IMR-90 (cell line): Measurements from ENCODE around the gene LUC7L. TPM values are rescaled to one million over a fixed set of nuclear protein-coding genes. Genes with fewer than 3 reads are reported as not detected.

Source experiments
- ATAC-seq: fragments of 200-7000 bp; cut with Tn5 transposase; 2 replicates; pipeline ENCODE4 v1.9.1; 2020; ENCODE audit warnings: low read depth, mild to moderate bottlenecking, moderate library complexity
- BruUV-seq: library from RNA; stranded (reverse); fragments of 400-500 nt; replicated peaks from 2 replicates; lab custom pipeline; 2021; lab: Mats Ljungman, UMichigan
- CTCF ChIA-PET: fragments of 300-600 bp; formaldehyde crosslinking; extraction: SDS; loops from one replicate; lab custom pipeline; 2021; ENCODE audit warnings: antibody characterized with exemption; lab: Yijun Ruan, JAX
- POLR2A ChIA-PET: fragments of 300-600 bp; sonication (Branson Sonifier 250); formaldehyde crosslinking; loops from one replicate; lab custom pipeline; 2022; ENCODE audit warnings: antibody characterized with exemption; ENCODE audit not compliant: unreplicated experiment; lab: Charles Lee
- DNase-seq: peaks from one replicate; pipeline ENCODE4 v3.0.0; 2013
- H2AFZ ChIP-seq: replicated peaks from 2 replicates; pipeline ENCODE3; 2013; ENCODE audit warnings: low read length, mild to moderate bottlenecking; ENCODE audit not compliant: poor library complexity
- H2AK5ac ChIP-seq: 2 replicates; pipeline ENCODE4 v1.6.1; 2013; ENCODE audit warnings: low read depth, low read length, inconsistent platforms
- H2AK9ac ChIP-seq: replicated peaks from 2 replicates; pipeline ENCODE3; 2013; ENCODE audit warnings: mild to moderate bottlenecking, low read depth, low read length, moderate library complexity; ENCODE audit not compliant: poor library complexity
- H2BK120ac ChIP-seq: 2 replicates; pipeline ENCODE4 v1.6.1; 2013; ENCODE audit warnings: low read depth, low read length, inconsistent platforms
- H2BK15ac ChIP-seq: 3 replicates; pipeline ENCODE4 v1.6.1; 2013; ENCODE audit warnings: low read depth, low read length, inconsistent platforms
- H2BK20ac ChIP-seq: 2 replicates; pipeline ENCODE4 v1.6.1; 2013; ENCODE audit warnings: low read depth, mild to moderate bottlenecking, inconsistent platforms, low read length, moderate library complexity
- H2BK5ac ChIP-seq: 2 replicates; pipeline ENCODE4 v1.6.1; 2013; ENCODE audit warnings: mild to moderate bottlenecking, low read depth, low read length, inconsistent platforms; ENCODE audit not compliant: poor library complexity, severe bottlenecking
- H3K14ac ChIP-seq: replicated peaks from 2 replicates; pipeline ENCODE4 v1.6.1; 2013; ENCODE audit warnings: low read depth, low read length, inconsistent platforms
- H3K18ac ChIP-seq: 2 replicates; pipeline ENCODE4 v1.6.1; 2013; ENCODE audit warnings: low read depth, low read length, control low read depth
- H3K23ac ChIP-seq: 2 replicates; pipeline ENCODE4 v1.6.1; 2013; ENCODE audit warnings: low read depth, low read length, inconsistent platforms
- H3K27ac ChIP-seq: 2 replicates; pipeline ENCODE4 v1.5.1; 2013; ENCODE audit warnings: mild to moderate bottlenecking, control low read depth, low read length; ENCODE audit not compliant: insufficient read depth
- H3K27me3 ChIP-seq: 2 replicates; pipeline ENCODE4 v1.6.1; 2013; ENCODE audit warnings: low read length; ENCODE audit not compliant: control insufficient read depth, insufficient read depth
- H3K36me3 ChIP-seq: 2 replicates; pipeline ENCODE4 v1.6.1; 2013; ENCODE audit warnings: low read length, mixed read lengths; ENCODE audit not compliant: control insufficient read depth, insufficient read depth
- H3K4ac ChIP-seq: 2 replicates; pipeline ENCODE4 v1.6.1; 2013; ENCODE audit warnings: low read depth, low read length, inconsistent platforms
- H3K4me1 ChIP-seq: 2 replicates; pipeline ENCODE4 v1.6.1; 2013; ENCODE audit warnings: low read length, mixed read lengths; ENCODE audit not compliant: control insufficient read depth, insufficient read depth
- H3K4me2 ChIP-seq: 2 replicates; pipeline ENCODE4 v1.6.1; 2013; ENCODE audit warnings: low read depth, mild to moderate bottlenecking, control low read depth, low read length, moderate library complexity
- H3K4me3 ChIP-seq: 2 replicates; pipeline ENCODE4 v1.5.1; 2013; ENCODE audit warnings: low read depth, mild to moderate bottlenecking, control low read depth, low read length, moderate library complexity; ENCODE audit not compliant: insufficient read depth
- H3K56ac ChIP-seq: 2 replicates; pipeline ENCODE4 v1.6.1; 2013; ENCODE audit warnings: low read length, inconsistent platforms; ENCODE audit not compliant: insufficient read depth; ENCODE audit errors: extremely low read depth
- H3K79me1 ChIP-seq, 2 experiments: 2 replicates each; pipeline ENCODE4 v1.6.1; 2013; ENCODE audit warnings: low read length in 2 of 2, inconsistent platforms in 1 of 2, low read depth in 1 of 2
- H3K9ac ChIP-seq: 2 replicates; pipeline ENCODE4 v1.6.1; 2013; ENCODE audit warnings: low read depth, low read length, control low read depth
- H3K9me1 ChIP-seq: 2 replicates; pipeline ENCODE4 v1.6.1; 2013; ENCODE audit warnings: low read length, inconsistent platforms; ENCODE audit not compliant: insufficient read depth
- H3K9me3 ChIP-seq: 2 replicates; pipeline ENCODE4 v1.6.1; 2013; ENCODE audit warnings: low read length; ENCODE audit not compliant: control insufficient read depth, insufficient read depth
- H4K20me1 ChIP-seq: 2 replicates; pipeline ENCODE4 v1.6.1; 2013; ENCODE audit warnings: low read length, inconsistent platforms; ENCODE audit not compliant: insufficient read depth
- H4K5ac ChIP-seq: 2 replicates; pipeline ENCODE4 v1.6.1; 2013; ENCODE audit warnings: mild to moderate bottlenecking, low read depth, low read length, control low read depth
- H4K8ac ChIP-seq, 2 experiments: 2 replicates each; pipeline ENCODE4 v1.6.1; 2013; ENCODE audit warnings: low read depth in 2 of 2, low read length in 2 of 2, control low read depth in 1 of 2, inconsistent platforms in 1 of 2
- H4K91ac ChIP-seq: 2 replicates; pipeline ENCODE4 v1.6.1; 2013; ENCODE audit warnings: low read depth, low read length, inconsistent platforms; ENCODE audit not compliant: insufficient read depth
- CEBPB ChIP-seq: IDR thresholded peaks from 2 replicates; pipeline ENCODE4 v1.6.1; 2012; ENCODE audit warnings: low read depth, low read length, improper control_type of control experiment
- ELK1 ChIP-seq: fragments of 150-350 bp; IDR thresholded peaks from 2 replicates; pipeline ENCODE4 v1.6.1; 2016; ENCODE audit warnings: low read depth, mild to moderate bottlenecking, low read length, moderate library complexity, borderline replicate concordance
- FOS ChIP-seq: fragments of 150-350 bp; IDR thresholded peaks from 2 replicates; pipeline ENCODE4 v1.6.1; 2016; ENCODE audit warnings: low read depth, low read length
- MAZ ChIP-seq: IDR thresholded peaks from 2 replicates; pipeline ENCODE4 v1.6.1; 2012; ENCODE audit warnings: low read depth, mild to moderate bottlenecking, low read length, improper control_type of control experiment, moderate library complexity, borderline replicate concordance
- MXI1 ChIP-seq: IDR thresholded peaks from 2 replicates; pipeline ENCODE4 v1.6.1; 2012; ENCODE audit warnings: low read depth, mild to moderate bottlenecking, low read length, moderate library complexity, borderline replicate concordance
- NFE2L2 ChIP-seq: fragments of 150-350 bp; IDR thresholded peaks from 2 replicates; pipeline ENCODE4 v1.6.1; 2016; ENCODE audit warnings: low read depth, mild to moderate bottlenecking, low read length
- POLR2A ChIP-seq: IDR thresholded peaks from 2 replicates; pipeline ENCODE4 v1.6.1; 2012; ENCODE audit warnings: mild to moderate bottlenecking, low read depth, low read length
- RAD21 ChIP-seq: IDR thresholded peaks from 2 replicates; pipeline ENCODE4 v1.6.1; 2012; ENCODE audit warnings: low read length, improper control_type of control experiment
- RCOR1 ChIP-seq: IDR thresholded peaks from 2 replicates; pipeline ENCODE4 v1.6.1; 2012; ENCODE audit warnings: mild to moderate bottlenecking, low read length, improper control_type of control experiment; ENCODE audit not compliant: insufficient replicate concordance
- RFX5 ChIP-seq: IDR thresholded peaks from 2 replicates; pipeline ENCODE4 v1.8.0; 2012; ENCODE audit warnings: low read depth, mild to moderate bottlenecking, low read length, moderate library complexity
- SMC3 ChIP-seq: fragments of 150-350 bp; IDR thresholded peaks from 2 replicates; pipeline ENCODE4 v1.6.1; 2016; ENCODE audit warnings: low read depth, mild to moderate bottlenecking, antibody characterized with exemption, low read length, moderate library complexity
- WGBS, 2 experiments: methylation state at CpG; one replicate each; pipeline versions ENCODE4 v1.1.5 to v1.1.7; 2013; ENCODE audit warnings: missing lambda C conversion rate in 2 of 2; ENCODE audit not compliant: insufficient read length in 1 of 2; ENCODE audit errors: extremely low coverage in 2 of 2; 5-methylcytosine and 5-hydroxymethylcytosine counted together
- dilution Hi-C: fragments of 300-500 bp; cut with HindIII; formaldehyde crosslinking; loops from one replicate; pipeline ENCODE4 v1.14.3; 2018; ENCODE audit warnings: low sequenced_read_pairs; ENCODE audit not compliant: unreplicated experiment
- in situ Hi-C: fragments of 300-500 bp; cut with MboI; formaldehyde crosslinking; loops from 3 replicates; pipeline ENCODE4 v1.14.3; 2019; ENCODE audit warnings: low sequenced_read_pairs, inconsistent platforms, mixed read lengths
- intact Hi-C: fragments of 100-400 bp; cut with micrococcal nuclease; formaldehyde crosslinking; loops from 2 replicates; pipeline ENCODE4 v1.10.0; 2022
- polyA plus RNA-seq, 3 experiments: library from polyadenylated mRNA; depleted of rRNA; stranded (reverse); fragments of >200 nt; gene quantifications; 2 replicates each; pipeline ENCODE4 v1.2.3, GENCODE V29; 2012; ENCODE audit warnings: low replicate concordance in 1 of 3
- total RNA-seq: library from RNA; depleted of rRNA; stranded (reverse); fragments of >200 nt; gene quantifications from 2 replicates; pipeline ENCODE4 v1.2.3, GENCODE V29; 2012
- TF ChIP-seq, protein P1 (sequence below): fragments of 150-350 bp; IDR thresholded peaks from 2 replicates; pipeline ENCODE4 v1.6.1; 2017; ENCODE audit warnings: mild to moderate bottlenecking, antibody characterized with exemption, low read length, low read depth
- TF ChIP-seq, protein P2 (sequence below): conservative IDR thresholded peaks from 2 replicates; pipeline ENCODE4 v1.5.1; 2012; ENCODE audit warnings: mild to moderate bottlenecking, low read depth, low read length, improper control_type of control experiment

Gene LUC7L
- total and polyA plus RNA-seq, 2 of the 4 experiments (the other 2 are of a cell fraction): 21.5 to 55.6 TPM

DNA sequence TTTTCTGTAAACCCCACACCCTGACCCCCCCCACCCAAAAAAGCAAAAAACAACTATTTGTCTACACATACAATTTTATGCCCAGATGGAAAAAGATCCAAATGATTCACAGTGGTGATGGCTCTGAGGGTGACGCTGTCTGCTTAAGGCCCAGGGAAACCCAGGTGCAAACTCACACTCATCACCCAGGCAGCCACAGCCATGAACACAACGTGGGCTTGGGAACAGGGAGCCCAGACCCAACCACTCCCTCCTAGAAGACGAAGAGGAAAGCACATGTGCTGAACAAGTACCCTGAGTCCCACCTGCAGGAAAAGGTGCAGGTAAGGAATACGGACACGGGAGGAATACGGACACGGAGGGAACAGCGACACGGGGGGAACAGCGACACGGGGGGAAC is 43.6 kb downstream of the LUC7L start:
- no peak overlapping the region for H2AFZ ChIP-seq
- BruUV-seq: no TSS peak
- no peak overlapping the region for H3K4ac ChIP-seq
- TF ChIP-seq, protein P1, sequence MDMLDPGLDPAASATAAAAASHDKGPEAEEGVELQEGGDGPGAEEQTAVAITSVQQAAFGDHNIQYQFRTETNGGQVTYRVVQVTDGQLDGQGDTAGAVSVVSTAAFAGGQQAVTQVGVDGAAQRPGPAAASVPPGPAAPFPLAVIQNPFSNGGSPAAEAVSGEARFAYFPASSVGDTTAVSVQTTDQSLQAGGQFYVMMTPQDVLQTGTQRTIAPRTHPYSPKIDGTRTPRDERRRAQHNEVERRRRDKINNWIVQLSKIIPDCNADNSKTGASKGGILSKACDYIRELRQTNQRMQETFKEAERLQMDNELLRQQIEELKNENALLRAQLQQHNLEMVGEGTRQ: no peak
- TF ChIP-seq RFX5 (no peak), MAZ (no peak), POLR2A (no peak), ELK1 (no peak), SMC3 (no peak), RAD21 (no peak), CEBPB (no peak), RCOR1 (no peak), FOS (no peak), NFE2L2 (no peak), MXI1 (no peak)
- TF ChIP-seq, protein P2, sequence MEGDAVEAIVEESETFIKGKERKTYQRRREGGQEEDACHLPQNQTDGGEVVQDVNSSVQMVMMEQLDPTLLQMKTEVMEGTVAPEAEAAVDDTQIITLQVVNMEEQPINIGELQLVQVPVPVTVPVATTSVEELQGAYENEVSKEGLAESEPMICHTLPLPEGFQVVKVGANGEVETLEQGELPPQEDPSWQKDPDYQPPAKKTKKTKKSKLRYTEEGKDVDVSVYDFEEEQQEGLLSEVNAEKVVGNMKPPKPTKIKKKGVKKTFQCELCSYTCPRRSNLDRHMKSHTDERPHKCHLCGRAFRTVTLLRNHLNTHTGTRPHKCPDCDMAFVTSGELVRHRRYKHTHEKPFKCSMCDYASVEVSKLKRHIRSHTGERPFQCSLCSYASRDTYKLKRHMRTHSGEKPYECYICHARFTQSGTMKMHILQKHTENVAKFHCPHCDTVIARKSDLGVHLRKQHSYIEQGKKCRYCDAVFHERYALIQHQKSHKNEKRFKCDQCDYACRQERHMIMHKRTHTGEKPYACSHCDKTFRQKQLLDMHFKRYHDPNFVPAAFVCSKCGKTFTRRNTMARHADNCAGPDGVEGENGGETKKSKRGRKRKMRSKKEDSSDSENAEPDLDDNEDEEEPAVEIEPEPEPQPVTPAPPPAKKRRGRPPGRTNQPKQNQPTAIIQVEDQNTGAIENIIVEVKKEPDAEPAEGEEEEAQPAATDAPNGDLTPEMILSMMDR: no peak
- no peaks in the 10 kb centered on the region for H3K9me3 ChIP-seq
- no peak overlapping the region for H3K4me2 ChIP-seq
- in situ Hi-C loops: no loop called here
- intact Hi-C loops: no loop called here
- CTCF ChIA-PET: no interaction called here
- 0 out of 4 replicates have a peak, but pooled peaks cover 0 to 11% of the 10 kb centered on the region in 2 experiments for H3K79me1 ChIP-seq
- H2BK20ac ChIP-seq: no peak overlapping the region
- POLR2A ChIA-PET: no interaction called here
- 100% methylated on average over 1 of the region's 11 CpGs; no CpG with 5 or more reads in 1 of the 2 experiments for WGBS, 2 experiments
- H2AK5ac ChIP-seq: no peak overlapping the region
- H4K5ac ChIP-seq: no peak overlapping the region
- dilution Hi-C loops: no loop called here
- ATAC-seq: no peak
- no peaks in the 10 kb centered on the region for H3K9me1 ChIP-seq
- peaks cover 25% of the 10 kb centered on the region for H4K20me1 ChIP-seq
- H3K4me1 ChIP-seq: peaks cover 5% of the 10 kb centered on the region; the same call in 1 of the 2 replicates
- no peak overlapping the region for H4K8ac ChIP-seq
- no peak overlapping the region for H3K23ac ChIP-seq
- H3K27me3 ChIP-seq: no peaks in the 10 kb centered on the region
- no peak overlapping the region for H3K18ac ChIP-seq
- H2BK120ac ChIP-seq: no peak overlapping the region
- no peak overlapping the region for H3K4me3 ChIP-seq
- no peak overlapping the region for H3K27ac ChIP-seq
- peaks cover 40% of the 10 kb centered on the region for H3K36me3 ChIP-seq
- no peak overlapping the region for H2BK15ac ChIP-seq
- no peak overlapping the region for H3K56ac ChIP-seq
- DNase-seq: no peak
- no peak overlapping the region for H3K9ac ChIP-seq
- no peak overlapping the region for H3K14ac ChIP-seq
- H2BK5ac ChIP-seq: no peak overlapping the region
- no peak overlapping the region for H4K91ac ChIP-seq
- no peak overlapping the region for H2AK9ac ChIP-seq
